Ishikawa (cell line): Measurements from ENCODE around the gene PTPRN2.

Experiments
- CEBPB ChIP-seq: IDR thresholded peaks from 2 replicates; pipeline ENCODE4 v1.6.1; 2012
- CREB1 ChIP-seq: IDR thresholded peaks from 2 replicates; pipeline ENCODE4 v1.6.1; 2012; ENCODE audit warnings: low read depth
- EGR1 ChIP-seq: IDR thresholded peaks from 2 replicates; pipeline ENCODE4 v1.6.1; 2012
- EP300 ChIP-seq: IDR thresholded peaks from 2 replicates; pipeline ENCODE4 v1.6.1; 2012; ENCODE audit warnings: borderline replicate concordance
- FOXM1 ChIP-seq: IDR thresholded peaks from 2 replicates; pipeline ENCODE4 v1.6.1; 2012; ENCODE audit warnings: low read depth, borderline replicate concordance
- MAX ChIP-seq: IDR thresholded peaks from 2 replicates; pipeline ENCODE4 v1.6.1; 2012
- NFIC ChIP-seq: IDR thresholded peaks from 2 replicates; pipeline ENCODE4 v1.6.1; 2012
- RAD21 ChIP-seq: IDR thresholded peaks from 2 replicates; pipeline ENCODE4 v1.6.1; 2012; ENCODE audit warnings: low read depth
- TAF1 ChIP-seq: IDR thresholded peaks from 2 replicates; pipeline ENCODE4 v1.6.1; 2012; ENCODE audit warnings: low read depth, mild to moderate bottlenecking
- TCF12 ChIP-seq: IDR thresholded peaks from 2 replicates; pipeline ENCODE4 v1.6.1; 2012; ENCODE audit warnings: low read depth
- YY1 ChIP-seq: IDR thresholded peaks from 2 replicates; pipeline ENCODE4 v1.6.1; 2012; ENCODE audit warnings: low read depth
- ZBTB7A ChIP-seq: IDR thresholded peaks from 2 replicates; pipeline ENCODE4 v1.6.1; 2012; ENCODE audit warnings: low read depth
- TF ChIP-seq, protein P1 (sequence below): IDR thresholded peaks from 2 replicates; pipeline ENCODE4 v1.6.1; 2012
- TF ChIP-seq, protein P2 (sequence below): IDR thresholded peaks from 2 replicates; pipeline ENCODE4 v1.6.1; 2012; ENCODE audit warnings: low read depth, mild to moderate bottlenecking

GRCh38 chr7:158108646-158109293, 478.9 kb downstream of the PTPRN2 start:
- TF ChIP-seq TAF1 = no peak
- TF ChIP-seq FOXM1 = no peak
- TF ChIP-seq EP300 = no peak
- TF ChIP-seq, protein P1, sequence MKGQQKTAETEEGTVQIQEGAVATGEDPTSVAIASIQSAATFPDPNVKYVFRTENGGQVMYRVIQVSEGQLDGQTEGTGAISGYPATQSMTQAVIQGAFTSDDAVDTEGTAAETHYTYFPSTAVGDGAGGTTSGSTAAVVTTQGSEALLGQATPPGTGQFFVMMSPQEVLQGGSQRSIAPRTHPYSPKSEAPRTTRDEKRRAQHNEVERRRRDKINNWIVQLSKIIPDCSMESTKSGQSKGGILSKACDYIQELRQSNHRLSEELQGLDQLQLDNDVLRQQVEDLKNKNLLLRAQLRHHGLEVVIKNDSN = no peak
- no peak for TF ChIP-seq MAX
- no peak for TF ChIP-seq YY1
- no peak for TF ChIP-seq RAD21
- TF ChIP-seq ZBTB7A = no peak
- no peak for TF ChIP-seq TCF12
- no peak for TF ChIP-seq CEBPB
- TF ChIP-seq, protein P2, sequence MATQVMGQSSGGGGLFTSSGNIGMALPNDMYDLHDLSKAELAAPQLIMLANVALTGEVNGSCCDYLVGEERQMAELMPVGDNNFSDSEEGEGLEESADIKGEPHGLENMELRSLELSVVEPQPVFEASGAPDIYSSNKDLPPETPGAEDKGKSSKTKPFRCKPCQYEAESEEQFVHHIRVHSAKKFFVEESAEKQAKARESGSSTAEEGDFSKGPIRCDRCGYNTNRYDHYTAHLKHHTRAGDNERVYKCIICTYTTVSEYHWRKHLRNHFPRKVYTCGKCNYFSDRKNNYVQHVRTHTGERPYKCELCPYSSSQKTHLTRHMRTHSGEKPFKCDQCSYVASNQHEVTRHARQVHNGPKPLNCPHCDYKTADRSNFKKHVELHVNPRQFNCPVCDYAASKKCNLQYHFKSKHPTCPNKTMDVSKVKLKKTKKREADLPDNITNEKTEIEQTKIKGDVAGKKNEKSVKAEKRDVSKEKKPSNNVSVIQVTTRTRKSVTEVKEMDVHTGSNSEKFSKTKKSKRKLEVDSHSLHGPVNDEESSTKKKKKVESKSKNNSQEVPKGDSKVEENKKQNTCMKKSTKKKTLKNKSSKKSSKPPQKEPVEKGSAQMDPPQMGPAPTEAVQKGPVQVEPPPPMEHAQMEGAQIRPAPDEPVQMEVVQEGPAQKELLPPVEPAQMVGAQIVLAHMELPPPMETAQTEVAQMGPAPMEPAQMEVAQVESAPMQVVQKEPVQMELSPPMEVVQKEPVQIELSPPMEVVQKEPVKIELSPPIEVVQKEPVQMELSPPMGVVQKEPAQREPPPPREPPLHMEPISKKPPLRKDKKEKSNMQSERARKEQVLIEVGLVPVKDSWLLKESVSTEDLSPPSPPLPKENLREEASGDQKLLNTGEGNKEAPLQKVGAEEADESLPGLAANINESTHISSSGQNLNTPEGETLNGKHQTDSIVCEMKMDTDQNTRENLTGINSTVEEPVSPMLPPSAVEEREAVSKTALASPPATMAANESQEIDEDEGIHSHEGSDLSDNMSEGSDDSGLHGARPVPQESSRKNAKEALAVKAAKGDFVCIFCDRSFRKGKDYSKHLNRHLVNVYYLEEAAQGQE = no peak
- no peak for TF ChIP-seq EGR1
- TF ChIP-seq NFIC = no peak
- TF ChIP-seq CREB1 = no peak
